A673 (cell line): Measurements from ENCODE around the gene HIBADH. TPM values are rescaled to one million over a fixed set of nuclear protein-coding genes. Genes with fewer than 3 reads are reported as not detected.
"Not testable (repeated sequence)": the region's sequence is repeated elsewhere in the genome, so short reads cannot be mapped to it uniquely, and the experiment has no call there.

ENCODE experiments used
- BruUV-seq: library from RNA; stranded (reverse); fragments of 400-500 nt; replicated peaks from 2 replicates; lab custom pipeline; 2021; lab: Mats Ljungman, UMichigan
- CTCF ChIA-PET: fragments of 300-600 bp; sonication (Branson Sonifier 250); formaldehyde crosslinking; loops from one replicate; lab custom pipeline; 2022; ENCODE audit warnings: antibody characterized with exemption; lab: Charles Lee
- POLR2A ChIA-PET: fragments of 300-600 bp; sonication (Branson Sonifier 250); formaldehyde crosslinking; loops from one replicate; lab custom pipeline; 2022; ENCODE audit warnings: antibody characterized with exemption; ENCODE audit not compliant: low non-redundant PET; lab: Charles Lee
- DNase-seq: peaks from one replicate; pipeline ENCODE4 v3.0.0-alpha.2; 2015; ENCODE audit warnings: low spot score
- H3K27ac ChIP-seq: fragments of 200-600 bp; sonication (generic); 2 replicates; pipeline ENCODE4 v1.5.1; 2016; ENCODE audit warnings: mixed run types, low read depth, mild to moderate bottlenecking, mixed read lengths, antibody characterized with exemption, low read length; ENCODE audit not compliant: poor library complexity, severe bottlenecking
- H3K27me3 ChIP-seq: fragments of 200-600 bp; sonication (generic); replicated peaks from 2 replicates; pipeline ENCODE4 v1.6.1; 2017; ENCODE audit warnings: mixed run types, low read depth, mild to moderate bottlenecking, mixed read lengths, antibody characterized with exemption, low read length; ENCODE audit not compliant: insufficient read depth, poor library complexity
- H3K36me3 ChIP-seq: fragments of 200-600 bp; sonication (generic); 2 replicates; pipeline ENCODE4 v1.6.1; 2016; ENCODE audit warnings: mixed run types, mild to moderate bottlenecking, mixed read lengths, antibody characterized with exemption, low read length; ENCODE audit not compliant: insufficient read depth, poor library complexity, severe bottlenecking
- H3K4me1 ChIP-seq: fragments of 200-600 bp; sonication (generic); 2 replicates; pipeline ENCODE4 v1.6.1; 2017; ENCODE audit warnings: mixed run types, mild to moderate bottlenecking, mixed read lengths, antibody characterized with exemption, low read length; ENCODE audit not compliant: insufficient read depth, poor library complexity, severe bottlenecking
- H3K4me3 ChIP-seq: fragments of 200-600 bp; sonication (generic); 2 replicates; pipeline ENCODE4 v1.5.1; 2016; ENCODE audit warnings: low read depth, mixed run types, mild to moderate bottlenecking, mixed read lengths, low read length; ENCODE audit not compliant: poor library complexity, severe bottlenecking
- H3K9me3 ChIP-seq: fragments of 200-600 bp; sonication (generic); 2 replicates; pipeline ENCODE4 v1.6.1; 2016; ENCODE audit warnings: mixed run types, low read depth, mild to moderate bottlenecking, mixed read lengths, antibody characterized with exemption, low read length; ENCODE audit not compliant: poor library complexity, severe bottlenecking
- EZH2 ChIP-seq: fragments of 200-600 bp; sonication (generic); IDR thresholded peaks from 2 replicates; pipeline ENCODE4 v1.6.1; 2017; ENCODE audit warnings: borderline replicate concordance, low read depth, mild to moderate bottlenecking, mixed read lengths, antibody characterized with exemption, low read length; ENCODE audit not compliant: poor library complexity, severe bottlenecking
- intact Hi-C: fragments of 100-400 bp; cut with micrococcal nuclease; formaldehyde crosslinking; loops from one replicate; pipeline ENCODE4 v1.10.0; 2022; ENCODE audit not compliant: unreplicated experiment
- total RNA-seq: library from RNA; stranded (reverse); gene quantifications from 2 replicates; pipeline ENCODE4 v1.2.3, GENCODE V29; 2021
- TF ChIP-seq, protein P1 (sequence below): fragments of 300-800, 200-600 bp; sonication (generic); conservative IDR thresholded peaks from 2 replicates; pipeline ENCODE4 v1.5.1; 2017; ENCODE audit warnings: low read depth, mild to moderate bottlenecking, antibody characterized with exemption, low read length, moderate library complexity, mixed read lengths

The HIBADH gene
- total RNA-seq, 1 experiment from 2014 or later = 10.2 TPM

DNA sequence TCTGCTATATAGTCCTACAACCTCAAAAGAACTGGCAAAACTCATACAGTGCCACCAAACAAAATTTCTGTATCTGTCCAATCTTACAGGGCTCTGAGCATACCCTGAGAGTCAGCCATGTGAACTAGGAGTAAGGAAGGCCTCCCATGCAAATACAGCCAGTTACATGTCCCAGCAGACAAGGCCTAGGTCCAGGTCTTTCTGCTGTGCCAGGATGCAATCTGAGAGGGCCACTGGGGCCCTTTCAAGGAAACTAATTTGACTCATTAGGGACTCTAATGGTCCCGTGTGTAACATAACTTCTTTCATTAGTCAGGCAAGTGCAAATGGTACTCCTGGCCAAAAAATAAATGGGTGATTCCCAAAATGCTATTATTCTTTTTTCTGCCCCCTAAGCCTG lies 17.9 kb upstream of the HIBADH start:
- CTCF ChIA-PET = no interaction called here
- POLR2A ChIA-PET = no interaction called here
- H3K9me3 ChIP-seq = no peaks in the 10 kb centered on the region
- DNase-seq = no peak
- H3K4me3 ChIP-seq = no peak overlapping the region
- BruUV-seq = no TSS peak
- no peaks in the 10 kb centered on the region for H3K36me3 ChIP-seq
- no peaks in the 10 kb centered on the region for H3K27me3 ChIP-seq
- intact Hi-C loops = no loop called here
- no peaks in the 10 kb centered on the region for H3K4me1 ChIP-seq
- no peak for TF ChIP-seq EZH2
- H3K27ac ChIP-seq = no peak overlapping the region

DNA sequence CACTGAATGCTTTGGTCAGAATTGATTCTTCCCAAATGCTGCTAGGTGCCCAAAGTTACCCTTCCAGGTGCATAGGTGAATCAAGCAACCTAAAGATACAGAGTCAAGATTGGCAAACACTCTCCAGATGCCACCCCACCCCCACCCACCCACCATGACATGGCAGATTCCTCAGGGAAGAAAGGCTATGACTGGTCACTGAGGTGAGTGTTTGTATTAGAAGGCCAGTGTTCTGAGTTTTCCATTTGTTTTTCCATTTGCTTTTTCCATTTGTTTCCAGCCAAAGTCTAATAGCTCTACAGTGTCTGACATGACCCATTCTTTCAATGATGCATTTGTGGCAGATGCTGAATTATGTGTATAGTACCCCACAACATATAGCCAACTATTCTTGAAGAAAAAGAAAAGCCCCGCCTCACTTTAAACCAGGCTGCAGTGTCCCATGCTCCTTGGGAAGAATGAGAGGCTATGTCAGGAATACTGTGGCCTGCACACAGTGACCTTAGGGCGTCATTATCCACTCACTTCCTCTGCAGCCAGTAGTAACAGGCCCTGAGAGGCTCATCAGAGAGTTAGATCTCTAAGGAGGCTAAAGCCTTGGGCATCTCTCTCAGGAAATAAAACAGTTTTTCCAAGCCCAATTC lies 16.1 kb upstream of the HIBADH start:
- Histone ChIP-seq H3K4me1 (no peaks in the 10 kb centered on the region), H3K4me3 (no peak overlapping the region), H3K27me3 (no peaks in the 10 kb centered on the region), H3K36me3 (no peaks in the 10 kb centered on the region), H3K27ac (no peak overlapping the region), H3K9me3 (no peaks in the 10 kb centered on the region)
- no TSS peak for BruUV-seq
- intact Hi-C loops = no loop called here
- ChIA-PET POLR2A (no interaction called here), CTCF (no interaction called here)
- no peak for DNase-seq
- TF ChIP-seq EZH2 = no peak
- TF ChIP-seq, protein P1, sequence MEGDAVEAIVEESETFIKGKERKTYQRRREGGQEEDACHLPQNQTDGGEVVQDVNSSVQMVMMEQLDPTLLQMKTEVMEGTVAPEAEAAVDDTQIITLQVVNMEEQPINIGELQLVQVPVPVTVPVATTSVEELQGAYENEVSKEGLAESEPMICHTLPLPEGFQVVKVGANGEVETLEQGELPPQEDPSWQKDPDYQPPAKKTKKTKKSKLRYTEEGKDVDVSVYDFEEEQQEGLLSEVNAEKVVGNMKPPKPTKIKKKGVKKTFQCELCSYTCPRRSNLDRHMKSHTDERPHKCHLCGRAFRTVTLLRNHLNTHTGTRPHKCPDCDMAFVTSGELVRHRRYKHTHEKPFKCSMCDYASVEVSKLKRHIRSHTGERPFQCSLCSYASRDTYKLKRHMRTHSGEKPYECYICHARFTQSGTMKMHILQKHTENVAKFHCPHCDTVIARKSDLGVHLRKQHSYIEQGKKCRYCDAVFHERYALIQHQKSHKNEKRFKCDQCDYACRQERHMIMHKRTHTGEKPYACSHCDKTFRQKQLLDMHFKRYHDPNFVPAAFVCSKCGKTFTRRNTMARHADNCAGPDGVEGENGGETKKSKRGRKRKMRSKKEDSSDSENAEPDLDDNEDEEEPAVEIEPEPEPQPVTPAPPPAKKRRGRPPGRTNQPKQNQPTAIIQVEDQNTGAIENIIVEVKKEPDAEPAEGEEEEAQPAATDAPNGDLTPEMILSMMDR = no peak

DNA sequence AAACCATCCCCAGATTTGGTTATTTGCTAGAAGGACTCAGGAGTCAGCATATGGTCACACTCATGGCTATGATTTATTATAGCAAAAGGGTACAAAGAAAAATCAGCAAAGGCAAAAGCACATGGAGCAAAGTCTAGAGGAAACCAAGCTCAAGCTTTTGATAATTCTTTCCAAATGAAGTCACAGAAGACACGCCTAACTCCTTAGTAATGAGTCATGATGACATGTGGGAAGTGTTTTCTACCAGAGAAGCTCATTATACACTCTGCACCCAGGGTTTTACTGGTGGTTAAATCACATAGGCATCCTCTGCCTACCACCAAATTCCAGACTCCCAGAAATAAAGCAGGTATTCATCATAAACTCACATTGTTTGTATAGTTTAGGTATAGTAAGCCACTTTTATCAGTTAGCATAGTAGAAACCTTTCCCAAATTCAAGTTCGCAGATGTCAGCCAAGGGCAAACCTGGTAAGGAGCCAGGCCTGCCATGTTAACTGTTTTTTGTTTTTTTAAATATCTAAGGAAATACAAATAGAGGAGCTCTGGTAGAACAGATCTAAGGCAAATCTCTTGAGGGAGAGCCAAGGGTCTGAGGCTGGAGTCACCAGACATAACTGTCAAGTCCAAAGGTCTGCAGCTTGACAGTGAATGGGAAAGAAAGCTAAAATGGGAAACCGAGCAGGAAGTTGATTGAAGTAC lies 15.4 kb upstream of the HIBADH start:
- H3K9me3 ChIP-seq = no peaks in the 10 kb centered on the region
- no peaks in the 10 kb centered on the region for H3K4me1 ChIP-seq
- ChIA-PET POLR2A (no interaction called here), CTCF (no interaction called here)
- intact Hi-C loops = no loop called here
- no peaks in the 10 kb centered on the region for H3K36me3 ChIP-seq
- no peak for TF ChIP-seq EZH2
- TF ChIP-seq, protein P1 = no peak
- DNase-seq = peak; percentile 62
- H3K4me3 ChIP-seq = no peak overlapping the region
- BruUV-seq = no TSS peak
- no peaks in the 10 kb centered on the region for H3K27me3 ChIP-seq
- H3K27ac ChIP-seq = no peak overlapping the region

DNA sequence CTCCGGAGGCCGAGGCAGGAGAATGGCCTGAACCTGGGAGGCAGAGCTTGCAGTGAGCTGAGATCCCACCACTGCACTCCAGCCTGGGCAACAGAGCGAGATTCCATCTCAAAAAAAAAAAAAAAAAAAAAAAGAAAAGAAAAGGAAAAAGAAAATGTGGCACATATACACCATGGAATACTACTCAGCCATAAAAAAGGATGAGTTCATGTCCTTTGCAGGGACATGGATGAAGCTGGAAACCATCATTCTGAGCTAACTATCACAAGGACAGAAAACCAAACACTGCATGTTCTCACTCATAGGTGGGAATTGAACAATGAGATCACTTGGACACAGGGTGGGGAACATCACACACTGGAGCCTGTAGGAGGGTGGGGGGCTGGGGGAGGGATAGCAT lies 11.4 kb upstream of the HIBADH start:
- DNase-seq, POLR2A ChIA-PET, H3K27me3 ChIP-seq, H3K9me3 ChIP-seq, H3K36me3 ChIP-seq, H3K27ac ChIP-seq, H3K4me1 ChIP-seq, BruUV-seq, H3K4me3 ChIP-seq, CTCF ChIA-PET, intact Hi-C loops: not testable (repeated sequence)
